Measurements from ENCODE around the gene DESI1. TPM values are rescaled to one million over a fixed set of nuclear protein-coding genes. Genes with fewer than 3 reads are reported as not detected.
"Not testable (repeated sequence)": the region's sequence is repeated elsewhere in the genome, so short reads cannot be mapped to it uniquely, and the experiment has no call there.

Gene DESI1
- total RNA-seq, 1 experiment from 2014 or later: 30.2 TPM

- no peak overlapping the region for H2BK5ac ChIP-seq (ENCODE audit: insufficient read length, low read length)
- H4K20me1 ChIP-seq (ENCODE audit: control insufficient read depth, insufficient read depth, insufficient read length): no peaks in the 10 kb centered on the region
- H3K4me3 Mint-ChIP-seq: no peak overlapping the region
- H2AK5ac ChIP-seq (ENCODE audit: insufficient read length, low read length): no peak overlapping the region
- H2BK15ac ChIP-seq (ENCODE audit: low read depth, low read length): no peak overlapping the region
- no peaks in the 10 kb centered on the region for H3K79me2 ChIP-seq (ENCODE audit: insufficient read depth, low read length)
- peaks cover 46 to 50% of the 10 kb centered on the region in 2 experiments for H3K4me1 Mint-ChIP-seq
- H3K27ac Mint-ChIP-seq: no peak overlapping the region
- H3K79me1 ChIP-seq (ENCODE audit: insufficient read depth, low read depth, low read length, poor library complexity, severe bottlenecking): no peaks in the 10 kb centered on the region
- no peak overlapping the region for H2BK120ac ChIP-seq (ENCODE audit: low read depth, low read length, poor library complexity, severe bottlenecking)
- H3K18ac ChIP-seq (ENCODE audit: insufficient read length, low read depth, low read length): no peak overlapping the region
- H3K23ac ChIP-seq (ENCODE audit: insufficient read length, low read depth, low read length): no peak overlapping the region
- H3K9me3 Mint-ChIP-seq: no peaks in the 10 kb centered on the region
- no peak overlapping the region for H2AFZ ChIP-seq (ENCODE audit: low read length)
- H2BK12ac ChIP-seq (ENCODE audit: insufficient read length, low read depth, low read length): no peak overlapping the region
- DNase-seq: no peak
- no peak overlapping the region for H4K91ac ChIP-seq (ENCODE audit: insufficient read length, low read depth, low read length)
- no peaks in the 10 kb centered on the region for H3K27me3 ChIP-seq (ENCODE audit: insufficient read depth, low read length)
- no peak overlapping the region for H3T11ph ChIP-seq (ENCODE audit: low read length)
- H3K4ac ChIP-seq (ENCODE audit: low read depth, low read length): no peak overlapping the region
- no peak overlapping the region for H4K8ac ChIP-seq (replicated peaks; ENCODE audit: insufficient read length, low read depth, low read length)
- no peak overlapping the region for H3K27ac ChIP-seq (ENCODE audit: insufficient read length, low read depth, low read length)
- H3K56ac ChIP-seq (ENCODE audit: insufficient read length, low read depth, low read length): no peak overlapping the region
- H3K36me3 Mint-ChIP-seq (ENCODE audit: insufficient read depth in 1 of 3, low read depth in 3 of 3): no peaks in the 10 kb centered on the region
- no peaks in the 10 kb centered on the region for H3K9me3 ChIP-seq (ENCODE audit: control insufficient read depth, low read depth, low read length)
- no peak overlapping the region for H3K9ac ChIP-seq (ENCODE audit: extremely low read depth, insufficient read length, low read length)
- TF ChIP-seq CTCF (conservative IDR thresholded peaks at IDR 0.05): no peak
- no peak overlapping the region for H2BK20ac ChIP-seq (ENCODE audit: low read depth, low read length, poor library complexity, severe bottlenecking)
- no peak overlapping the region for H3K4me2 ChIP-seq (ENCODE audit: insufficient read depth, insufficient read length, low read length)
- H3K27me3 Mint-ChIP-seq (ENCODE audit: low read depth): peaks cover 7% of the 10 kb centered on the region; the same call in 1 of the 2 replicates
- no peak overlapping the region for H4K5ac ChIP-seq (ENCODE audit: insufficient read length, low read depth, low read length)
- no peaks in the 10 kb centered on the region for H3K23me2 ChIP-seq (ENCODE audit: insufficient read length, low read depth, low read length, poor library complexity, severe bottlenecking)
- no CpG with 5 or more reads among the region's 6 CpGs for WGBS (ENCODE audit: extremely low coverage, insufficient read length, low lambda C conversion rate)
- H3K4me1 ChIP-seq (ENCODE audit: insufficient read depth, low read length): peaks cover 3% of the 10 kb centered on the region; the same call in 1 of the 2 replicates
- no peak overlapping the region for H3K14ac ChIP-seq (ENCODE audit: insufficient read depth, low read length)
Observed at GRCh38 chr22:41560095-41560471, 60.8 kb downstream of the DESI1 start.

DNA sequence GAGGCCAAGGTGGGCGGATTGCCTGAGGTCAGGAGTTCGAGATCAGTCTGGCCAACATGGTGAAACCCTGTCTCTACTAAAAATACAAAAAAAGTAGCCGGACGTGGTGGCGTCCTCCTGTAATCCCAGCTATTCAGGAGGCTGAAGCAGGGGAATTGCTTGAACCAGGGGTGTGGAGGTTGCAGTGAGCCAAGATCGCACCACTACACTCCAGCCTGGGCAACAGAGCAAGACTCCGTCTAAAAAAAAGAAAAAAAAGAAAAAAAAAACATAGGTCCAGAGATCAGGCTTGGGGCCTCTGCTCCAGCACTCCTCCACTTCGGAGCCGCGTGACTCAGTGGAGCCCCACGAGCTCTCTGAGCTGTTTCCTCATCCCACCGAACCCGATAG lies 62.6 kb downstream of the DESI1 start:
- H2BK12ac ChIP-seq (ENCODE audit: insufficient read length, low read depth, low read length); H3K27ac ChIP-seq (ENCODE audit: insufficient read length, low read depth, low read length); H4K91ac ChIP-seq (ENCODE audit: insufficient read length, low read depth, low read length); H3T11ph ChIP-seq (ENCODE audit: low read length); H3K23ac ChIP-seq (ENCODE audit: insufficient read length, low read depth, low read length); H4K5ac ChIP-seq (ENCODE audit: insufficient read length, low read depth, low read length); H3K14ac ChIP-seq (ENCODE audit: insufficient read depth, low read length); H3K4me2 ChIP-seq (ENCODE audit: insufficient read depth, insufficient read length, low read length); H3K9me3 ChIP-seq (ENCODE audit: control insufficient read depth, low read depth, low read length); H3K9me3 Mint-ChIP-seq; H3K27ac Mint-ChIP-seq; H2BK120ac ChIP-seq (ENCODE audit: low read depth, low read length, poor library complexity, severe bottlenecking); H2BK15ac ChIP-seq (ENCODE audit: low read depth, low read length); H3K4ac ChIP-seq (ENCODE audit: low read depth, low read length); H3K79me1 ChIP-seq (ENCODE audit: insufficient read depth, low read depth, low read length, poor library complexity, severe bottlenecking); H3K4me3 Mint-ChIP-seq; H2AFZ ChIP-seq (ENCODE audit: low read length); H4K20me1 ChIP-seq (ENCODE audit: control insufficient read depth, insufficient read depth, insufficient read length); H3K23me2 ChIP-seq (ENCODE audit: insufficient read length, low read depth, low read length, poor library complexity, severe bottlenecking); H3K9ac ChIP-seq (ENCODE audit: extremely low read depth, insufficient read length, low read length); H3K56ac ChIP-seq (ENCODE audit: insufficient read length, low read depth, low read length); DNase-seq; H3K36me3 Mint-ChIP-seq (ENCODE audit: insufficient read depth in 1 of 3, low read depth in 3 of 3); H3K4me1 ChIP-seq (ENCODE audit: insufficient read depth, low read length); H3K27me3 Mint-ChIP-seq (ENCODE audit: low read depth); H3K27me3 ChIP-seq (ENCODE audit: insufficient read depth, low read length); H2BK20ac ChIP-seq (ENCODE audit: low read depth, low read length, poor library complexity, severe bottlenecking); H2AK5ac ChIP-seq (ENCODE audit: insufficient read length, low read length); H3K18ac ChIP-seq (ENCODE audit: insufficient read length, low read depth, low read length); H4K8ac ChIP-seq (replicated peaks; ENCODE audit: insufficient read length, low read depth, low read length); H2BK5ac ChIP-seq (ENCODE audit: insufficient read length, low read length); H3K79me2 ChIP-seq (ENCODE audit: insufficient read depth, low read length): not testable (repeated sequence)
- H3K4me1 Mint-ChIP-seq: peaks cover 45 to 54% of the 10 kb centered on the region in 2 experiments
- no CpG with 5 or more reads among the region's 13 CpGs for WGBS (ENCODE audit: extremely low coverage, insufficient read length, low lambda C conversion rate)

All from H9 (cell line).